HepG2 (cell line): ENCODE results near the gene ESAM. TPM values are rescaled to one million over a fixed set of nuclear protein-coding genes. Genes with fewer than 3 reads are reported as not detected.

Experiments
- AGO1 ChIP-seq: fragments of 200-400 bp; formaldehyde crosslinking; IDR thresholded peaks from 2 replicates; pipeline ENCODE4 v1.6.1; 2017; ENCODE audit warnings: mild to moderate bottlenecking, low read depth, low read length, moderate library complexity; ENCODE audit not compliant: poor library complexity, severe bottlenecking
- AGO2 ChIP-seq: fragments of 200-400 bp; formaldehyde crosslinking; optimal IDR thresholded peaks from 2 replicates; pipeline ENCODE3; 2017; ENCODE audit warnings: mild to moderate bottlenecking, low read depth, low read length, moderate library complexity
- CHCHD3 ChIP-seq: sonication (generic); formaldehyde crosslinking; IDR thresholded peaks from 2 replicates; pipeline ENCODE4 v1.8.0; 2022; ENCODE audit warnings: mild to moderate bottlenecking, missing genetic modification reagents, moderate library complexity
- GABPB1 ChIP-seq: IDR thresholded peaks from 2 replicates; pipeline ENCODE4 v1.6.1; 2016; ENCODE audit warnings: mild to moderate bottlenecking, missing genetic modification reagents, moderate library complexity, missing compliant biosample characterization
- PCBP1 ChIP-seq: fragments of 200-400 bp; formaldehyde crosslinking; IDR thresholded peaks from 2 replicates; pipeline ENCODE4 v1.6.1; 2017; ENCODE audit warnings: mild to moderate bottlenecking, low read depth, low read length, borderline replicate concordance
- RBM22 ChIP-seq: fragments of 200-400 bp; formaldehyde crosslinking; optimal IDR thresholded peaks from 2 replicates; pipeline ENCODE3; 2017; ENCODE audit warnings: mild to moderate bottlenecking, low read length, moderate library complexity
- RXRB ChIP-seq: IDR thresholded peaks from 2 replicates; pipeline ENCODE4 v1.6.1; 2016; ENCODE audit warnings: borderline replicate concordance, missing genetic modification reagents, missing compliant biosample characterization
- ZNF775 ChIP-seq: sonication (generic); formaldehyde crosslinking; IDR thresholded peaks from 2 replicates; pipeline ENCODE4 v1.4.0; 2020; ENCODE audit warnings: missing genetic modification reagents, mild to moderate bottlenecking, moderate library complexity, borderline replicate concordance
- polyA plus RNA-seq, 8 experiments: library from polyadenylated mRNA; depleted of rRNA in 3 of 8; stranded (reverse) in 7 of 8; unstranded in 1 of 8; fragments of >200 nt; fragmentation: Illumina TruSeq in 4 of 8; extraction: Trizol in 4 of 8; gene quantifications; 2 replicates each; pipeline versions ENCODE4 v1.2.1 to v1.2.3, GENCODE V29; 2011 to 2016; ENCODE audit warnings: low read depth in 4 of 8, missing spikeins in 1 of 8, mixed read lengths in 1 of 8; ENCODE audit not compliant: insufficient read depth in 1 of 8
- total RNA-seq, 5 experiments: library from RNA; depleted of rRNA; stranded (reverse); fragments of >200 nt; fragmentation: Illumina TruSeq; extraction: Trizol; gene quantifications; 2 replicates each; pipeline ENCODE4 v1.2.3, GENCODE V29; 2016; ENCODE audit warnings: low read depth in 1 of 5
- TF ChIP-seq, protein P1 (sequence below): sonication (generic); formaldehyde crosslinking; IDR thresholded peaks from 2 replicates; pipeline ENCODE4 v1.8.0; 2023; ENCODE audit warnings: mild to moderate bottlenecking, missing genetic modification reagents
- TF ChIP-seq, protein P2 (sequence below): sonication (generic); formaldehyde crosslinking; IDR thresholded peaks from one replicate; pipeline ENCODE4 v1.5.1; 2020; ENCODE audit warnings: mild to moderate bottlenecking, missing genetic modification reagents; ENCODE audit errors: not compliant biosample characterization

ESAM gene
- total and polyA plus RNA-seq, 2 of the 13 experiments (the other 11 are each of a cell fraction or from before 2014, with no cell fraction given) = 1.2 to 6.8 TPM

DNA sequence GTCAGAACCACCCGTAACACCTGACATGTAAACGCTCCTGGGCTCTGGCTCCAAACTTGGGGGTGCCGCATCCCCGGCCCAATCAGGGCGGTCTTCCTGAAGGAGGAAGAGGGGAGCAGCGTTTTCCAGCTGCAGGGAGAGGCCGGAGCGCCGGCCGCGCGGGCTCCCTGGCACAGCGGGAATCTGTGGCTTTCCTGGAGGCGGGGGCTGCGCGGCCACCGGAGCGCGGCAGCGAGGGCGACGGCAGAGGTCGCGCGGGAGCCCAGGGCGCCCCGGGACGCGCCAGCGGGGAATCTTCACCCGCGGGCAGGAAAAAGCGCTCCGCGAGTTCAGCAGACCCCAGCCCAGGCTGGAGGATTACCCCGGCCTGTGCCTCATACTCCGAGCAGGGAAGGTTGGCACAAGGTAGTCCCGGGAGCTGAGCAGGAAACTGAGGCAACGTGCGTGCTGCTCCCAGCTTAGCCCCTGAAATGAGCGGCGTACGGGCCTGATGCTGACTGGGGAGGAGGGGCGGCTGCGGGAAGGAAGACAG is 600 bp upstream of the ESAM start (continued):
- TF ChIP-seq RXRB (CRISPR knock-in tag) (0 out of 2 replicates have a peak, but pooled peaks have one; percentile 4), ZNF775 (CRISPR knock-in tag) (no peak), PCBP1 (0 out of 2 replicates have a peak, but pooled peaks have one; percentile 10), AGO1 (peak; percentile 61), CHCHD3 (CRISPR knock-in tag) (no peak), GABPB1 (CRISPR knock-in tag) (peak; percentile 16; the same call in 1 of the 2 replicates), AGO2 (peak; percentile 93), RBM22 (peak; percentile 87)
- TF ChIP-seq, protein P1, sequence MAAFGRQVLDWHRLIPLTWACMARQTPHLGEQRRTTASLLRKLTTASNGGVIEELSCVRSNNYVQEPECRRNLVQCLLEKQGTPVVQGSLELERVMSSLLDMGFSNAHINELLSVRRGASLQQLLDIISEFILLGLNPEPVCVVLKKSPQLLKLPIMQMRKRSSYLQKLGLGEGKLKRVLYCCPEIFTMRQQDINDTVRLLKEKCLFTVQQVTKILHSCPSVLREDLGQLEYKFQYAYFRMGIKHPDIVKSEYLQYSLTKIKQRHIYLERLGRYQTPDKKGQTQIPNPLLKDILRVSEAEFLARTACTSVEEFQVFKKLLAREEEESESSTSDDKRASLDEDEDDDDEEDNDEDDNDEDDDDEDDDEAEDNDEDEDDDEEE = 0 out of 2 replicates have a peak, but pooled peaks have one; percentile 24
- TF ChIP-seq, protein P2, sequence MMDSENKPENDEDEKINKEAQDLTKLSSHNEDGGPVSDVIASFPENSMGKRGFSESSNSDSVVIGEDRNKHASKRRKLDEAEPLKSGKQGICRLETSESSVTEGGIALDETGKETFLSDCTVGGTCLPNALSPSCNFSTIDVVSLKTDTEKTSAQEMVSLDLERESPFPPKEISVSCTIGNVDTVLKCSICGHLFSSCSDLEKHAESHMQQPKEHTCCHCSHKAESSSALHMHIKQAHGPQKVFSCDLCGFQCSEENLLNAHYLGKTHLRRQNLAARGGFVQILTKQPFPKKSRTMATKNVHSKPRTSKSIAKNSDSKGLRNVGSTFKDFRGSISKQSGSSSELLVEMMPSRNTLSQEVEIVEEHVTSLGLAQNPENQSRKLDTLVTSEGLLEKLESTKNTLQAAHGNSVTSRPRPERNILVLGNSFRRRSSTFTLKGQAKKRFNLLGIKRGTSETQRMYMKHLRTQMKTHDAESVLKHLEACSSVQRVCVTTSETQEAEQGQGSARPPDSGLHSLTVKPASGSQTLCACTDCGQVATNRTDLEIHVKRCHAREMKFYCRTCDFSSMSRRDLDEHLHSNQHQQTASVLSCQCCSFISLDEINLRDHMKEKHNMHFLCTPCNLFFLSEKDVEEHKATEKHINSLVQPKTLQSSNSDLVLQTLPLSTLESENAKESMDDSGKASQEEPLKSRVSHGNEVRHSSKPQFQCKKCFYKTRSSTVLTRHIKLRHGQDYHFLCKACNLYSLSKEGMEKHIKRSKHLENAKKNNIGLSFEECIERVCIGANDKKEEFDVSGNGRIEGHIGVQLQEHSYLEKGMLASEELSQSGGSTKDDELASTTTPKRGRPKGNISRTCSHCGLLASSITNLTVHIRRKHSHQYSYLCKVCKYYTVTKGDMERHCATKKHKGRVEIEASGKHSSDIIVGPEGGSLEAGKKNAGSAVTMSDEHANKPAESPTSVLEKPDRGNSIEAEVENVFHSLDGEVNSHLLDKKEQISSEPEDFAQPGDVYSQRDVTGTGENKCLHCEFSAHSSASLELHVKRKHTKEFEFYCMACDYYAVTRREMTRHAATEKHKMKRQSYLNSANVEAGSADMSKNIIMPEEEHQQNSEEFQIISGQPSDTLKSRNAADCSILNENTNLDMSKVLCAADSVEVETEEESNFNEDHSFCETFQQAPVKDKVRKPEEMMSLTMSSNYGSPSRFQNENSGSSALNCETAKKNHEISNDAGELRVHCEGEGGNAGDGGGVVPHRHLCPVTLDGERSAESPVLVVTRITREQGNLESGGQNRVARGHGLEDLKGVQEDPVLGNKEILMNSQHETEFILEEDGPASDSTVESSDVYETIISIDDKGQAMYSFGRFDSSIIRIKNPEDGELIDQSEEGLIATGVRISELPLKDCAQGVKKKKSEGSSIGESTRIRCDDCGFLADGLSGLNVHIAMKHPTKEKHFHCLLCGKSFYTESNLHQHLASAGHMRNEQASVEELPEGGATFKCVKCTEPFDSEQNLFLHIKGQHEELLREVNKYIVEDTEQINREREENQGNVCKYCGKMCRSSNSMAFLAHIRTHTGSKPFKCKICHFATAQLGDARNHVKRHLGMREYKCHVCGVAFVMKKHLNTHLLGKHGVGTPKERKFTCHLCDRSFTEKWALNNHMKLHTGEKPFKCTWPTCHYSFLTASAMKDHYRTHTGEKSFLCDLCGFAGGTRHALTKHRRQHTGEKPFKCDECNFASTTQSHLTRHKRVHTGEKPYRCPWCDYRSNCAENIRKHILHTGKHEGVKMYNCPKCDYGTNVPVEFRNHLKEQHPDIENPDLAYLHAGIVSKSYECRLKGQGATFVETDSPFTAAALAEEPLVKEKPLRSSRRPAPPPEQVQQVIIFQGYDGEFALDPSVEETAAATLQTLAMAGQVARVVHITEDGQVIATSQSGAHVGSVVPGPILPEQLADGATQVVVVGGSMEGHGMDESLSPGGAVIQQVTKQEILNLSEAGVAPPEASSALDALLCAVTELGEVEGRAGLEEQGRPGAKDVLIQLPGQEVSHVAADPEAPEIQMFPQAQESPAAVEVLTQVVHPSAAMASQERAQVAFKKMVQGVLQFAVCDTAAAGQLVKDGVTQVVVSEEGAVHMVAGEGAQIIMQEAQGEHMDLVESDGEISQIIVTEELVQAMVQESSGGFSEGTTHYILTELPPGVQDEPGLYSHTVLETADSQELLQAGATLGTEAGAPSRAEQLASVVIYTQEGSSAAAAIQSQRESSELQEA (CRISPR knock-in tag) = peak; percentile 21
- TF ChIP-seq, all 625 proteins: peak for 36
